Astrocyte (in vitro differentiated cells and primary cell): ENCODE data around the gene DDR2.

Experiments used
- CTCF ChIP-seq: IDR thresholded peaks from 2 replicates; pipeline ENCODE4 v1.5.1; 2011; ENCODE audit warnings: low read depth, mild to moderate bottlenecking, inconsistent platforms, low read length, moderate library complexity; ENCODE audit not compliant: insufficient read depth
- EZH2 ChIP-seq: IDR thresholded peaks from 2 replicates; pipeline ENCODE4 v1.6.1; 2012; ENCODE audit warnings: mild to moderate bottlenecking, low read length, inconsistent platforms; ENCODE audit not compliant: insufficient read depth

GRCh38 chr1:162706606-162707005 lies 74.3 kb downstream of the DDR2 start:
- TF ChIP-seq CTCF = no peak
- TF ChIP-seq EZH2 = no peak
